H1 (cell line): ENCODE results near the gene COX7B2. TPM values are rescaled to one million over a fixed set of nuclear protein-coding genes. Genes with fewer than 3 reads are reported as not detected.

Experiments used
- CBX5 ChIP-seq: fragments of 300-800, 300-1000 bp; sonication (generic); IDR thresholded peaks from 2 replicates; pipeline ENCODE4 v1.7.1; 2016; ENCODE audit warnings: antibody characterized with exemption, low read length, low read depth
- JUND ChIP-seq: IDR thresholded peaks from 2 replicates; pipeline ENCODE4 v1.6.1; 2011; ENCODE audit warnings: mild to moderate bottlenecking, improper control_type of control experiment, low read length
- POU5F1 ChIP-seq: IDR thresholded peaks from 2 replicates; pipeline ENCODE4 v1.6.1; 2011; ENCODE audit warnings: low read depth, mild to moderate bottlenecking, low read length, moderate library complexity
- polyA plus RNA-seq, 7 experiments: library from polyadenylated mRNA; depleted of rRNA in 3 of 7; stranded (reverse) in 5 of 7; unstranded in 2 of 7; fragments of >200 nt in 5 of 7; fragments of 200-250 nt in 2 of 7; gene quantifications; 1 replicate in 5 of 7; 2 replicates in 1 of 7; 4 replicates in 1 of 7; pipeline versions ENCODE4 v1.2.1 to v1.2.3, GENCODE V29; 2011 to 2013; ENCODE audit warnings: missing spikeins in 2 of 7, mixed read lengths in 2 of 7
- total RNA-seq: library from RNA; stranded (reverse); fragmentation: NEBNext Ultra II Directional; extraction: Animal tissue kit (Norgen Biotek cat#: 25700); gene quantifications from 2 replicates; pipeline ENCODE4 v1.2.1, GENCODE V29; 2021

COX7B2 gene
- total and polyA plus RNA-seq, 2 of the 8 experiments (the other 6 are each of a cell fraction or from before 2014, with no cell fraction given) = not detected

DNA sequence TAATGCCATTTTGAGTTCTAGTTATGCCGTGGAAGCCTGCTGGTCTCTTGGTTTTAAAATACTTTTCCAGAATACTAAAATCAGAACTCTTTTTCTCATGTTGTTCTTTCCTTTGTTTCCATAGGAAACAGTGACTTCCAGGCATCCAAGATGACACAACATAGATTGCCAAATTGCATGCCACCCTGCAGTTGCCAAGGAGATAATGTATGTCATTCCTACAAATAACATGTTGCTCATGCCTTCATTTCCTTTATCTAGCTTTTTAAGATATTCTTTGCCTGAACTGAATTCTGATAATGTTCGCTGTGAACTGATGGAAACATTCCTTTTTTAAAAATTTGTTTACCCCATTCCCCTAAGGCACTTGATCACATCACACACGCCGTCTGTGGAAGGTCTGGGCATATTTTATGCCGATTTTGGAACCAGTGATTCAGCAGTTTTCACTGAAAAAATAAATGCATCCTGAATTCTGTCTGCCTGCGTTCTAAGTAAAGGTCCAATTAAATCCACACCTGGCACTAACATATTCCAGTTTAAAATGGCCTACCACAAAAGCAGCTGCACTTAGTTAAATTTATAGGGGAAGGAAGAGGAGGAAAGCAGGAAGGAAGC lies 38.0 kb upstream of the COX7B2 start (continued):
- TF ChIP-seq JUND (no peak), CBX5 (no peak), POU5F1 (no peak)
